ENCODE measurements around the gene CRKL.
"Not testable (repeated sequence)": the region's sequence is repeated elsewhere in the genome, so short reads cannot be mapped to it uniquely, and the experiment has no call there.

CRKL gene

GRCh38 chr22:20933910-20934309 lies 16.7 kb downstream of the CRKL start:
- no peak for DNase-seq (ENCODE audit: low read depth in 2 of 2)

GRCh38 chr22:20935049-20935448 lies 17.8 kb downstream of the CRKL start:
- DNase-seq (ENCODE audit: low read depth in 2 of 2), result not testable (repeated sequence)

- DNase-seq (ENCODE audit: low read depth in 2 of 2), result not testable (repeated sequence)
Measured at GRCh38 chr22:20935780-20936539, 18.8 kb downstream of the CRKL start.

DNA sequence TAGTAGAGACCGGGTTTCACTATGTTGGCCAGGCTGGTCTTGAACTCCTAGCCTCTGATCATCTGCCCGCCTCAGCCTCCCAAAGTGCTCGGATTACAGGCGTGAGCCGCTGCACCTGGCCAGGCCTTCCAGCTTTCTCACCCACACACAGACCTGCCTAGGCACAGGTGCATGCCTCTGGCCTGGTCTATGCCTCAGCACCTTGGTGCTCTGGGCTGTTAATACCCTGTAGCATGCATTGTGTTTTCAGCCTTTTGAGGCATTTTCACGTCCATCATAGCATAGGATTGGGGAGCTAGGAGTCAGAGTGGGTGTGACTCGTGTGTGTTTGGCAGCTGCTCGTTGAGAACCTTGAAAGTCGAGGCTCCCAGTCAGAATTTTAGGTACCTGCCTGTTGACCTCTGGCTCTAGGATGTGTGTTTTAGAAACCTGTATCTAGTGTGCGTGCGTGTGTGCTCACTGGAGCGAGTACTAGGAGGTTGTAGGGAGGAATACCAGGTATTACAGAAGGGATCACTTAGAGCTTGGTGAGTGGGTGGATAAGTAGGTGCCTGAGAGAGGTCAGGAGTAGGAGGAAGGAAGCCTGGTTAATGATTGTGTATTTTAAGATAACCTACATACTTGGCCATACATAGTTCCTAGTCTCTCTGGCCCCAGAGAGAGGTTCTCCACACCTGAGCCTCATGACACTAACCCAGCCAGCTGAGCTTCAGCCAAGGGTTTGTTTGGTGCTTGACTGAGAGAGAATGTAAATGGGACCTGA lies 20.0 kb downstream of the CRKL start:
- DNase-seq (ENCODE audit: low read depth in 2 of 2), result no peak

GRCh38 chr22:20937794-20938671 lies 20.8 kb downstream of the CRKL start:
- DNase-seq (ENCODE audit: low read depth in 2 of 2), result no peak

DNA sequence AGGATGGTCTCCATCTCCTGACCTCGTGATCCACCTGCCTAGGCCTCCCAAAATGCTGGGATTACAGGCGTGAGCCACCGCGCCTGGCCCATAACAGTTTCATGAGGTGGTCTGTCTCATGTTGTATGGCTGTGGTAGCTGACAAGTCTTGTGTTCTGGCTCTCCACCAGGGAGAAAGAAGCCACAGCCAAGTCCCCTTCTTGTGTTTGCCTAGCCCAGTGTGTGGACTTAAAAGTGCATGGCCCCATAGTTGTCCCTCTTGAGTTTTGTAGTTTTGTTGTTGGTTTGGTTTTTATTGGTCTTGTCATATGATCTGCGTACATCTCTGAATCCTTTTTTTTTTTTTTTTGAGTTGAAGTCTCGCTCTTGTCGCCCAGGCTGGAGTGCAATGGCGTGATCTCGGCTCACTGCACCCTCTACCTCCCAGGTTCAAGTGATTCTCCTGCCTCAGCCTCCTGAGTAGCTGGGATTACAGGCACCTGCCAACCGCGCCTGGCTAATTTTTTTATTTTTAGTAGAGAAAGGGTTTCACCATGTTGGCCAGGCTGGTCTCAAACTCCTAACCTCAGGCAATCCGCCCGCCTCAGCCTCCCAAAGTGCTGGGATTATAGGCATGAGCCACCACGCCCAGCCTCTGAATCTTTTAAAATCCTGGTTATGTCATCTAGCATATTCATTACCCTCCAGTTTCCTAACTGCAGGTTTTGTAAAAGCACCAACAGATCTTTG lies 22.4 kb downstream of the CRKL start:
- not testable (repeated sequence) for DNase-seq (ENCODE audit: low read depth in 2 of 2)

DNA sequence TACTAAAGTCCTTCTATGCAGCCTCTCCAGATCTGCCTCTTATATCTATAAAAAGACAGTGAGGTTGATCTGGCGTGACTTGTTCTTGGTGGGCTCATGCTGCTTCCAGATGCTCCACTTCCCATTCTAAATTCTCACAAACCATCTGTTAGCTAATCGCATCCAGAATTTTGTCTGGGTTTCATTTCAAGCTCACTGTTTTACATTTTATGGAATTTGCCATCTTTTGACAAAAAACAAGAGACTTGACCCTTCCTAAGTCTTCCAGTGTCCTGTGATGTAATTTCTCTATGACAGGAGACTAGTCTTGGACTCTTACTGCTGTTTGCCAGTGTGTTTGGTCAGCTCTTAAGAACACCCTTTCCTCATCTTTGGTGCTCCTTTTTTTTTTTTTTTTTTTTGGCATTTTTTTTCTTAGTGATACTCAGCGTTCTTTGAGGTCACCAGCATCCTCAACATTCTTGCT lies 23.0 kb downstream of the CRKL start:
- peak; percentile 60 for DNase-seq (ENCODE audit: low read depth in 2 of 2)

- no peak for DNase-seq (ENCODE audit: low read depth in 2 of 2)
Measured at GRCh38 chr22:20940904-20941385, 23.7 kb downstream of the CRKL start.

- DNase-seq (ENCODE audit: low read depth in 2 of 2), result not testable (repeated sequence)
Measured at GRCh38 chr22:20942203-20942902, 25.1 kb downstream of the CRKL start.

- DNase-seq (ENCODE audit: low read depth in 2 of 2), result no peak
Measured at GRCh38 chr22:20943104-20943933, 26.1 kb downstream of the CRKL start.

DNA sequence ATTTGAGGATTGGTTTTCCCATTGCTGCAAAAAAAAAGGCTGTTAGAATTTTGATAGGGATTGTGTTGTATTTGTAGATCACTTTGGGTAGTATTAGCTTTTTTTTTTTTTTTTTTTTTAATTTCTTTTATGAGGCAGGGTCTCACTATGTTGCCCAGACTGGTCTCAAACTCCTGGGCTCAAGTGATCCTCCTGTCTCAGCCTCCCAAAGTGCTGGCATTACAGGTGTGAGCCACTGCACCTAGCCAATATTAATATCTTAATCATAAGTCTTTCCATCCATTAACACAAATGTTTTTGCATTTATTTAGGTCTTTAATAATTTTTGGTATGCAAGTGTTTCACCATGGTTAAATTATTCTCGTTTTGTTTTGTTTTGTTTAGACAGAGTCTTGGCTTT lies 26.8 kb downstream of the CRKL start:
- DNase-seq (ENCODE audit: low read depth in 2 of 2), result no peak

DNA sequence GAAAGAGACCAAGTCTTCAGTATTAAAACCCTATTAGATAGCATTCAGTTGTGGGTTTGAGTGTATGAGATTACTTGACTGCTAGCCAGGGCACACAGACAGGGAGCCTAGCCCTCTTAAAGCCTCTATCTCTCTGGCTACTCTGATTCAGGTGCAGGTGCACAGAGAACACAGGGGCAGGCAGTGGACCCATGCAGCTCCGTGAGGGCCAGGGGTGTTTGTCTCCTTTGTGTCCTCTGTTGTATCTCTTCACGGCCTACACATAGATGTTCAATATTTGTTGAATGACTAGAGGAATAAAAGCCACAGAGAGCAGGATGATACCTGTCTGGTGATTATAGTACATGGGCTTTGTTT lies 28.3 kb downstream of the CRKL start:
- DNase-seq (ENCODE audit: low read depth in 2 of 2), result no peak

DNA sequence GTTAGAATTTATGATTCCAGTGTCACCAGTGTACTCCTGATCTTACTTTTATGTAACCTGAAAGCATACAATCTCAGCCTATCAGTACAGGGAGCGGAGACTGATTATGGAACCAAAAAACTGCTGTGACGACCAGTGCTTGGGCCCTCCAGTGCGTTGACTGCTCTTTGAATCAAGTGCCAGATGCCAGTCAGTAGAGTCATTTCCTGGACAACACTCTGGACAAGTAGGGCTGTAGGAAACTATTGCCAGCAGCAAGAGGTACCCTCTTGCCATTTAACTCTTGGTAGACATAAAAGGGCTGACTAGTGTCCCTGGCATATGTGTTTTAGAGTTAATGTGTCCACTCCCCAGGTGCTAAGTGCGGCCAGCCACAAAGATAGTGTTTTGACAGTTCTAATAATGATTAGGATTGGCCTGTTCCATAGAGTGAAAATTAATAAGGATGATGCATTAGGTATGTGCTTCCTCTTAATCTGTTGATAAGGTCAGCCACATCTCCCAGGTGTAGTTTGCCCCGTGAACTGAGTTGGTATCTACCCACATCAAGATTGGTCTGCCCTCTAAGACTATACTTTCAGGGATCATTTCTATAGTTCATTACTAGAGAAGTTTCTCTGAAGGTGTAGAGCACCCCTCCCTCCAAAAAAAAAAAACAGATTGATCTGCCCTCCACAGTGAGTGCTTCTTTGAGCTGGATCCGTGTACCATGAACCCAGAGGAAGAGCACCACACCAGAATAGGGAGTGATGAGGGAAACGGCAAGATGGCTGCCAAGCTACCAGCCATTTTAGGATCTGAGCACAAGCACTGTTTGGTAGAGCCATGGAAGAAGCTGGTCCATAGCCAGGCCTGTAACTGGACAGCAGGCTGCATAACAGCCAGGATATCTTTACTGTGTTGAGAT lies 29.1 kb downstream of the CRKL start:
- no peak for DNase-seq (ENCODE audit: low read depth in 2 of 2)

- no peak for DNase-seq (ENCODE audit: low read depth in 2 of 2)
Measured at GRCh38 chr22:20946991-20947390, 29.8 kb downstream of the CRKL start.

DNA sequence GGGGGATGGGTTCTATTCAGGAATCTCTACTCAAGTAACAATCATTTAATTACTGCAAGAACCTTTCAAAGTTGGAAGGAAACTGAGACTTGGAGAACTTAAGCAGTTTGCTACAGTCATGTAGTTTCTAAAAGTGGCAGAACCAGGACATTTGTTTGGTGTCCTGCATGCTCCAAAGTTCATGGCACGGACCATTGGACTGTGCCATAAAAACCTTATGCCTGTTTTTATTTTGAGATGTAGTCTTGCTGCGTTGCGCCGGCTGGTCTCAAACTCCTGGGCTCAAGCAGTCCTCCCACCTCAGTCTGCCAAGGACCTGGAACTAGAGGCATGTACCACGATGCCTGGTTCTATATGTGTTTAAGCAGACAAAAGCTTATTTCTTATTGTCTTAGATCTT lies 31.2 kb downstream of the CRKL start:
- DNase-seq (ENCODE audit: low read depth in 2 of 2), result no peak

DNA sequence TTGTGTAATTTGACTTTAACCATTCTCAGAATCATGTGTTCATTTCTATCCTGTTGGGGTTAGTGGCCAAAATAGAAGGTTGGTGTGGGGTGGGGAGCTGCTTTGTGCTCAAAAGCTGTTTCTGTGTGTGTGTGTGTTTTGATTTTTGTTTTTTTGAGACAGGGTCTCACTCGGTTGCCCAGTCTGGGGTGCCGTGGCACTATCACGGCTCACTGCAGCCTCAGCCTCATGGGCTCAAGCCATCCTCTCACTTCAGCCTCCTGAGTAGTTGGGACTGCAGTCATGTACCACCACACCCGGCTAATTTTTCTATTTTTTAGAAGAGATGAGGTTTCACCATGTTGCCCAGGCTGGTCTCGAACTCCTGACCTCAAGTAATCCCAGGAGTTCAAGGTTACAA lies 31.8 kb downstream of the CRKL start:
- DNase-seq (ENCODE audit: low read depth in 2 of 2), result no peak

- no peak for DNase-seq (ENCODE audit: low read depth in 2 of 2)
Measured at GRCh38 chr22:20949698-20950183, 32.5 kb downstream of the CRKL start.

DNA sequence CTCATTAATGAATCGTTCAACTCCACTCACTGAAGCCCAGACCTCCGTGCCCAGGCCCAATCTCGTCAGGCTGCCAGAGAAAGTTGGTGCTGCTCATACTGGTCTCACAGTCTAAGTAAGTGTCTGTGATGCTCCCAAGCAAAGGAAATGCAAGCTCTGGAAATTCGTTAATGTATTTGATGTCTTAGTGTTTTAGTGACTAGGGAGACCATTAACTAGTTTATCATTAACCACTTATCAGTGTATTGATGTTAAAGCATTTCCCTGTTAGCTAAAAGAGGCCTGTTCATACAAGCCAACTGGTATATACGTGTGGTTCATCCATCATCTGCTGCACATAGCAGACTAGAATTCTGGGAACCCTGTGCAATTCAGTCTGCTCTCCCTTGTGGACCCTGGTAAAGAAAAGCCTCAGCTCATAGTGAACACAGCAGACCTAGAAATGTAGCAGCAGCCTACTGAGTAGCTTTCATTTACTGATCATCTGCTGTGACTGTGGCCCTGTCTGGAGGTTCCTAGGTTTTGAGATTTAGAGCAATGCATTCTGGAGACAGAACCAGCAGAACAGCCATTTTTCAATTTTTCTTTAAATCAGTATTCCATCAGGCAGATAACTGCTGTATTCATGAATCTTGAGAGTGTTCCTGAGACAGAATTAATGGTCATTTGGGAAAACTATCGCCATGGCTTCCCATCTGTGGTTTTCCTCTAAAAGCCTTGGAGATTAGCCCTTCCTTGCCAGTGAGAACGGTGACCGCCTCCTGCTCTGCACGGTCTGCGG lies 34.1 kb downstream of the CRKL start:
- no peak for DNase-seq (ENCODE audit: low read depth in 2 of 2)
